HFF-Myc (cell line): Measurements from ENCODE around the gene EIF5AL1.

Experiments used
- DNase-seq: peaks from one replicate; pipeline ENCODE4 v3.0.0-alpha.2; 2011; ENCODE audit warnings: low read depth; ENCODE audit errors: extremely low read depth
- H3K4me3 ChIP-seq: replicated peaks from 2 replicates; pipeline ENCODE4 v1.5.1; 2011; ENCODE audit warnings: low read depth, mild to moderate bottlenecking, control low read depth, low read length
- TF ChIP-seq, protein P1 (sequence below): IDR thresholded peaks from 2 replicates; pipeline ENCODE4 v1.5.1; 2012; ENCODE audit warnings: mild to moderate bottlenecking, low read depth, low read length, control low read depth; ENCODE audit errors: missing control alignments

Gene EIF5AL1

DNA sequence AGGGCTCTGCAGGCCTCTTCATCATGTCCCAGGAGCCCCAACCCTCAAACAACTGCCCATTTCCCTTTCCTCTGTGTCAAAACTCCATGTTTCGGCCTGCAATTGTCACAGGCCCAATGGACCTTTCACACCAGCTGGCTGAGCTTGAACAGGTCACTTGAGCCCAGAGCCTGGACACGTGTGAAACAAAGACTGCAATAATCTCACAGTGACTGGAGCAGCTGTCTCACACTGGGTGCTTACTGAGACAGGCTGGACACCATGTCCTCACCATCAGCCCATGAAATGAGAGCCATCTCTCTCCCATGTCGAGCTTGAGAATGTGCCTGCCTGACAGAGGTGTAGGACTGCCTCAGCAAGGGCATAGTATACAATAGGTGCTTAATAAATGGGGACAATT, 19.5 kb upstream of the EIF5AL1 start:
- no peak overlapping the region for H3K4me3 ChIP-seq
- DNase-seq, result no peak
- TF ChIP-seq, protein P1, sequence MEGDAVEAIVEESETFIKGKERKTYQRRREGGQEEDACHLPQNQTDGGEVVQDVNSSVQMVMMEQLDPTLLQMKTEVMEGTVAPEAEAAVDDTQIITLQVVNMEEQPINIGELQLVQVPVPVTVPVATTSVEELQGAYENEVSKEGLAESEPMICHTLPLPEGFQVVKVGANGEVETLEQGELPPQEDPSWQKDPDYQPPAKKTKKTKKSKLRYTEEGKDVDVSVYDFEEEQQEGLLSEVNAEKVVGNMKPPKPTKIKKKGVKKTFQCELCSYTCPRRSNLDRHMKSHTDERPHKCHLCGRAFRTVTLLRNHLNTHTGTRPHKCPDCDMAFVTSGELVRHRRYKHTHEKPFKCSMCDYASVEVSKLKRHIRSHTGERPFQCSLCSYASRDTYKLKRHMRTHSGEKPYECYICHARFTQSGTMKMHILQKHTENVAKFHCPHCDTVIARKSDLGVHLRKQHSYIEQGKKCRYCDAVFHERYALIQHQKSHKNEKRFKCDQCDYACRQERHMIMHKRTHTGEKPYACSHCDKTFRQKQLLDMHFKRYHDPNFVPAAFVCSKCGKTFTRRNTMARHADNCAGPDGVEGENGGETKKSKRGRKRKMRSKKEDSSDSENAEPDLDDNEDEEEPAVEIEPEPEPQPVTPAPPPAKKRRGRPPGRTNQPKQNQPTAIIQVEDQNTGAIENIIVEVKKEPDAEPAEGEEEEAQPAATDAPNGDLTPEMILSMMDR, result no peak

DNA sequence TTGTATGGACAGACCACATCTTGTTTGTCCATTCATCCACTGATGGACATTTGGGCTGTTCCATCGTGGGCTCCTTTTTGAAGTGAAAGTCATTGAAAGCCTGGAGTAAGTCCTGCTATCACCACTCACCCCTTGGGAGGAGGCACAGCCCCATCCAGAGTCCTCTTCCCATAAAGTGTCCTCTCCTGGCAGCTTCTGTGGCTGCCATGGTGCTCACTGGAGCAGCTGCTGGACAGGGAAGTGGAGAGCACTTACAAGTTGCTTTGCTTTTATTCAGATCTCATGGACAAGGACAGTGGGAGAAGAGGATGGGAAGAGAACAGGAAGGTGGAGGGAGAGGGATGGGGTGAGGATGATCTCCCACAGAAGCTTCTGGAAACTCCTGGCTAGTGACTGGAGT, 18.5 kb upstream of the EIF5AL1 start:
- H3K4me3 ChIP-seq, result no peak overlapping the region
- no peak for DNase-seq
- TF ChIP-seq, protein P1, result no peak

- H3K4me3 ChIP-seq, result no peak overlapping the region
- no peak for DNase-seq
- TF ChIP-seq, protein P1, result no peak
Observed at GRCh38 chr10:79494871-79495705, 17.2 kb upstream of the EIF5AL1 start.

DNA sequence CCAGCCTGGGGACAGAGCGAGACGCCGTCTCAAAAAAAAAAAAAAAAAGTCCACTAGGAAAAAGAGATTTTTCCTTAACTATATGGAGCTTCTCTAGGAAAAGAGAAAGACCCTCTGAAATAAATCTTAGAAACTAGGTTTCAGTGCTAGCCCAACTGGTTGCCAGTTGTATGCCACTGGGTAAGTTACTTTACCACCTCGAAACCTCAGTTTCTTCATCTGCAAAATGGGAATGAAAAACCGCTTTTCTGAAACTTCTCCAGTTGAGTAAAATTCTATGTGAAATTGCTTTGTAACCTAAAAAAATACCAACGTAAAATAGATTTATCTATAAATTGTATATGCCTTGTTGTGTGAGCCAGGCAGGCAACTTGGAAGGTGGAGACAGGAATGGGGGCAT, 16.5 kb upstream of the EIF5AL1 start:
- H3K4me3 ChIP-seq, result no peak overlapping the region
- DNase-seq, result no peak
- TF ChIP-seq, protein P1, result no peak

- no peak overlapping the region for H3K4me3 ChIP-seq
- TF ChIP-seq, protein P1, result no peak
- no peak for DNase-seq
Observed at GRCh38 chr10:79496896-79497295, 15.4 kb upstream of the EIF5AL1 start.

DNA sequence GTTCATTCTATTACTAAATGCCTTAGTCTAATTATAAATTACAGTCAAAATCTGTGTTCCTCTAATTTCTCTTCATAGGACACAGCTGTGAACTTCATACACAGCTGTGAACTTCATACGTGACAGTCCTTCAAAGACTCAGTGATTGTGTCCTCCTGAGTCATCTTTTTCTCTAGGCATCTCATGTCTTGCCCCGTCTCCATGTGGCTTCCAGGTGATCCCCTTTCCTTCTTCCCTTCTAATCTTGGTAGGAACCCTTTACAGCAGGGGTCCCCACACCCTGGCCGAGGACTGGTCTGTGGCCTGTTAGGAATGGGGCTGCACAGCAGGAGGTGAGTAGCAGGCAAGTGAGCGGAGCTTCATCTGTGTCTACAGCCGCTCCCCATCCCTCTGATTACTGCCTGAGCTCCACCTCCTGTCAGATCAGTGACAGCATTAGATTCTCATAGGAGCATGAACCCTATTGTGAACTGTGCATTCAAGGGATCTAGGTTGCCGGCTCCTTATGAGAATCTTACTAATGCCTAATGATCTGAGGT, 14.0 kb upstream of the EIF5AL1 start:
- TF ChIP-seq, protein P1, result no peak
- DNase-seq, result no peak
- H3K4me3 ChIP-seq, result no peak overlapping the region
